Effector CD8-positive, alpha-beta T cell (primary cell): ENCODE data around the gene MAGEB4.

Experiments used
- DNase-seq: peaks from one replicate; lab custom pipeline; 2025; lab: John Stamatoyannopoulos, UW

The MAGEB4 gene

DNA sequence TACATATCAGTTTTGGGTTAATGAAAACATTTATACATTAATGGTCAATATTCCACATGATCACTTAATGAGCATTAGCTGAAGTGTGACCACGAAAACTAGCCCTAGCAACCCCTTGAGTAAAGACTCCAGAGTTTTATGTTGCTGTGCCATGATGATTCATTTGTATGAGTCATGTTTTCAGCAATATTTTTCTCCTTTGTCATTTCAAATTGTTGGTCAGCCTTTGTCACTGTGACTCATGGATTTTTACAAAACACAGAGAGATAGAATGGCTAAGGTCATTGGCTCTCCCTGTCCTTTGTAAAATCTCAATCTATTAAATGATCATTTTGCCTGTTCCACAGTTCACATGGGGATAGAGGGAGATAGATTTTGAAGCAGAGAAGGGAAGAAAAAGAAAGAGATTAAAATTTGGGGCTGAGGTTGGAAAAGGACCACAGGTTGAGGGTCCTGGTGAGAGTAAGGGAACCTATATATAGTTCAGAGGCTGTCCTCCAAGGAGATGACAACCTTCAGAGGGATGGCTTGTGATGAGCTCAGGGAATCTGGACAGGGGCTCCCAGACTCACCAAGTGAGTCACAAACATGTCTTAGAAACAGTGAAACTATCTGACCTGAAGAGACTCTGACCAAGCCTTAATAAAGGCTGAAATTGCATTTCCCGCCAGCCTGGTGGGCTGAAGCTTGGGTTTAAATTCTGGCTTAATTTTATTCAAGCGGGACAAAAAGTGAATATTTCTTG is 41.8 kb downstream of the MAGEB4 start:
- DNase-seq: no peak
